OCI-M2 (cell line): ENCODE data around the gene PRRG4.
"Not testable (repeated sequence)": the region's sequence is repeated elsewhere in the genome, so short reads cannot be mapped to it uniquely, and the experiment has no call there.

Experiments used
- DNase-seq: peaks from one replicate; lab custom pipeline; 2025; ENCODE audit not compliant: unreplicated experiment; lab: John Stamatoyannopoulos, UW

PRRG4 gene

GRCh38 chr11:32884770-32885384, 55.1 kb downstream of the PRRG4 start:
- DNase-seq = no peak

GRCh38 chr11:32885556-32885955, 55.8 kb downstream of the PRRG4 start:
- no peak for DNase-seq

- no peak for DNase-seq
Measured at GRCh38 chr11:32886180-32886579, 56.5 kb downstream of the PRRG4 start.

GRCh38 chr11:32887707-32888383, 58.1 kb downstream of the PRRG4 start:
- DNase-seq = not testable (repeated sequence)

GRCh38 chr11:32888384-32888710, 58.6 kb downstream of the PRRG4 start:
- not testable (repeated sequence) for DNase-seq

GRCh38 chr11:32888805-32889204, 59.1 kb downstream of the PRRG4 start:
- DNase-seq = no peak

- no peak for DNase-seq
Measured at GRCh38 chr11:32890843-32891656, 61.3 kb downstream of the PRRG4 start.

- no peak for DNase-seq
Measured at GRCh38 chr11:32891657-32892354, 62.1 kb downstream of the PRRG4 start.

GRCh38 chr11:32892355-32893092, 62.8 kb downstream of the PRRG4 start, which contains the start of gene QSER1:
TSS of gene QSER1 (plus strand) at chr11:32892811. CDS start at chr11:32893126, 315 bp downstream.
- DNase-seq = peak; percentile 38

- DNase-seq = no peak
Measured at GRCh38 chr11:32893093-32893342, 63.3 kb downstream of the PRRG4 start.

GRCh38 chr11:32893343-32894148, 63.8 kb downstream of the PRRG4 start:
- no peak for DNase-seq

- DNase-seq = no peak
Measured at GRCh38 chr11:32894149-32894827, 64.6 kb downstream of the PRRG4 start.

GRCh38 chr11:32894921-32895320, 65.2 kb downstream of the PRRG4 start:
- DNase-seq = no peak

GRCh38 chr11:32895471-32895870, 65.7 kb downstream of the PRRG4 start:
- no peak for DNase-seq

GRCh38 chr11:32897103-32897502, 67.4 kb downstream of the PRRG4 start:
- no peak for DNase-seq

- no peak for DNase-seq
Measured at GRCh38 chr11:32899438-32899837, 69.7 kb downstream of the PRRG4 start.

GRCh38 chr11:32902089-32902665, 72.5 kb downstream of the PRRG4 start:
- no peak for DNase-seq

- no peak for DNase-seq
Measured at GRCh38 chr11:32905028-32905667, 75.4 kb downstream of the PRRG4 start.
